22Rv1 (cell line): ENCODE results near the gene KCNS3.
"Not testable (repeated sequence)": the region's sequence is repeated elsewhere in the genome, so short reads cannot be mapped to it uniquely, and the experiment has no call there.

Source experiments
- CTCF ChIP-seq: fragments of 450-650 bp; IDR thresholded peaks from 2 replicates; pipeline ENCODE4 v1.5.1; 2017; ENCODE audit warnings: mild to moderate bottlenecking
- ZFX ChIP-seq: fragments of 450-650 bp; IDR thresholded peaks from 2 replicates; pipeline ENCODE4 v1.6.1; 2017; ENCODE audit warnings: antibody characterized with exemption, borderline replicate concordance

DNA sequence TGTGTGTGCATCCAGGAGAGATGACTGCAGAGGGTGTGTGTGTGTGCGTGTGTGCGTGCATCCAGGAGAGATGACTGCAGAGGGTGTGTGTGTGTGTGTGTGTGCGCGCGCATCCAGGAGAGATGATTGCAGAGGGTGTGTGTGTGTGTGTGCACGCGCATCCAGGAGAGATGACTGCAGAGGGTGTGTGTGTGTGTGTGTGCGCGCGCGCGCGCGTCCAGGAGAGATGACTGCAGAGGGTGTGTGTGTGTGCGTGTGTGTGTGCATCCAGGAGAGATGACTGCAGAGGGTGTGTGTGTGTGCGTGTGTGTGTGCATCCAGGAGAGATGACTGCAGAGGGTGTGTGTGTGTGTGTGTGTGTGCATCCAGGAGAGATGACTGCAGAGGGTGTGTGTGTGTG is 85.1 kb downstream of the KCNS3 start:
- TF ChIP-seq CTCF, ZFX: not testable (repeated sequence)
